Body of pancreas (tissue), 4 donors: ENCODE results near the gene CTLA4. TPM values are rescaled to one million over a fixed set of nuclear protein-coding genes. Genes with fewer than 3 reads are reported as not detected.
"Not testable (repeated sequence)": the region's sequence is repeated elsewhere in the genome, so short reads cannot be mapped to it uniquely, and the experiment has no call there.

Source experiments
- ATAC-seq: fragments of 150-250 bp; one replicate; pipeline ENCODE4 v1.9.1; 2016
- DNase-seq, 4 donors: peaks; one replicate each; pipeline ENCODE4 v3.0.0-alpha.2; 2019
- H3K27ac ChIP-seq, 4 donors: fragments of 200-600 bp; sonication (generic); 1 replicate in 3 of 4; 2 replicates in 1 of 4; pipeline versions ENCODE4 v1.5.1 to v1.6.1; 2016 to 2019; ENCODE audit warnings: mild to moderate bottlenecking in 1 of 4, mixed read lengths in 1 of 4, moderate library complexity in 1 of 4
- H3K27me3 ChIP-seq, 2 donors: fragments of 200-600 bp; sonication (generic); one replicate each; pipeline ENCODE4 v1.6.0; 2016; ENCODE audit warnings: mild to moderate bottlenecking in 1 of 2
- H3K36me3 ChIP-seq, 2 donors: fragments of 200-600 bp; sonication (generic); replicated peaks in 1 of 2; 2 replicates each; pipeline ENCODE4 v1.5.1; 2016; ENCODE audit warnings: low read depth in 2 of 2; ENCODE audit not compliant: insufficient read depth in 1 of 2
- H3K4me1 ChIP-seq: fragments of 200-600 bp; sonication (generic); one replicate; pipeline ENCODE4 v1.6.0; 2016
- H3K4me3 ChIP-seq, 2 donors: fragments of 200-600 bp; sonication (generic); 1 replicate in 1 of 2; 2 replicates in 1 of 2; pipeline ENCODE4 v1.5.1; 2016 to 2019
- H3K9me3 ChIP-seq, 3 donors: fragments of 200-600 bp; sonication (generic); 1 replicate in 2 of 3; 2 replicates in 1 of 3; pipeline ENCODE4 v1.5.1; 2016
- POLR2A ChIP-seq, 3 donors: fragments of 450-650 bp; IDR thresholded peaks; one replicate each; pipeline ENCODE4 v1.6.1; 2016; ENCODE audit warnings: antibody characterized with exemption in 3 of 3, mild to moderate bottlenecking in 2 of 3
- WGBS, 2 donors: methylation state at CpG; one replicate each; pipeline ENCODE4 v1.1.5; 2017; 5-methylcytosine and 5-hydroxymethylcytosine counted together
- intact Hi-C: fragments of 100-400 bp; cut with DNase I; formaldehyde crosslinking; loops from one replicate; pipeline ENCODE4 v1.15.1; 2023
- total RNA-seq, 2 donors: library from RNA; depleted of rRNA; stranded (reverse); fragments of >200 nt; gene quantifications; one replicate each; pipeline ENCODE4 v1.1.0, GENCODE V29; 2016
- TF ChIP-seq, protein P1 (sequence below), 7 experiments: fragments of 450-650 bp in 4 of 7; fragments of 200-600 bp in 3 of 7; sonication (generic) in 3 of 7; IDR thresholded peaks; one replicate each; pipeline ENCODE4 v1.5.1; 2016 to 2019; ENCODE audit warnings: antibody characterized with exemption in 7 of 7

The CTLA4 gene
- total RNA-seq, 2 donors from 2014 or later: not detected

DNA sequence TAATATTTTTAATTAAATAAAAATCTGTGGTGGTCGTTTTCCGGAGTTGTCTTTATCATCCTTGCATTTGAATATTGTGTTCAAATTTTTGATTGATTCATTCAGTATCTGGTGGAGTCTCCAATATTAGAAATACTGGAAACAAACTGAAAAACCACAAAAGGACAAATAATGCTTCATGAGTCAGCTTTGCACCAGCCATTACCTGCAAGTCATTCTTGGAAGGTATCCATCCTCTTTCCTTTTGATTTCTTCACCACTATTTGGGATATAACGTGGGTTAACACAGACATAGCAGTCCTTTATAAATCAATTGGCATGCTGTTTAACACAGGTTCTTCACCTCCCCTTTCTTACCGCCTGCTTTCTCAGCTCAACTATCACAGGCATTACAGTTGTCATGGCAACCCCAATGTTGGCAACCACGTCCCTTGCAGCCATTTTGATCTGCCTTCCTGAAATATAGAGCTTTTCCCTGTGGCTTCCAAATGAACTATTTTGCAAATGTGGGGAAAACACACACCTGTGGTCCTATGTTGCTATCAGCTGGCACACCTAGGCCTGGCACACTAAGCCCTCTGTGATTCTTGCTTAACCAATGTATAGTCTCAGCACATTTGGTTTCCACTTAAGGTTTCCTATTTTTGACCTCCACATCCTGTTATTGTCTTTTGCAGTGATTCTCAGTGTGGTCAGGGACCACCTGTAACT, 6.5 kb downstream of the CTLA4 start:
- Histone ChIP-seq H3K9me3 (no peaks in the 10 kb centered on the region), H3K27me3 (no peaks in the 10 kb centered on the region), H3K4me1 (no peaks in the 10 kb centered on the region), H3K4me3 (no peak overlapping the region), H3K36me3 (no peaks in the 10 kb centered on the region), H3K27ac (no peak overlapping the region)
- intact Hi-C loops: no loop called here
- TF ChIP-seq, protein P1, sequence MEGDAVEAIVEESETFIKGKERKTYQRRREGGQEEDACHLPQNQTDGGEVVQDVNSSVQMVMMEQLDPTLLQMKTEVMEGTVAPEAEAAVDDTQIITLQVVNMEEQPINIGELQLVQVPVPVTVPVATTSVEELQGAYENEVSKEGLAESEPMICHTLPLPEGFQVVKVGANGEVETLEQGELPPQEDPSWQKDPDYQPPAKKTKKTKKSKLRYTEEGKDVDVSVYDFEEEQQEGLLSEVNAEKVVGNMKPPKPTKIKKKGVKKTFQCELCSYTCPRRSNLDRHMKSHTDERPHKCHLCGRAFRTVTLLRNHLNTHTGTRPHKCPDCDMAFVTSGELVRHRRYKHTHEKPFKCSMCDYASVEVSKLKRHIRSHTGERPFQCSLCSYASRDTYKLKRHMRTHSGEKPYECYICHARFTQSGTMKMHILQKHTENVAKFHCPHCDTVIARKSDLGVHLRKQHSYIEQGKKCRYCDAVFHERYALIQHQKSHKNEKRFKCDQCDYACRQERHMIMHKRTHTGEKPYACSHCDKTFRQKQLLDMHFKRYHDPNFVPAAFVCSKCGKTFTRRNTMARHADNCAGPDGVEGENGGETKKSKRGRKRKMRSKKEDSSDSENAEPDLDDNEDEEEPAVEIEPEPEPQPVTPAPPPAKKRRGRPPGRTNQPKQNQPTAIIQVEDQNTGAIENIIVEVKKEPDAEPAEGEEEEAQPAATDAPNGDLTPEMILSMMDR (IDR thresholded peaks at IDR 0.05): no peak
- no peak for TF ChIP-seq POLR2A (IDR thresholded peaks at IDR 0.05)
- ATAC-seq (peak; percentile 62), DNase-seq (peak; percentile 41 to 66 (median 56))
- whole genome bisulfite sequencing, 2 donors: 53 to 54% methylated on average over 5 of the region's 5 CpGs

GRCh38 chr2:203875471-203875870, 7.9 kb downstream of the CTLA4 start:
- no peak for TF ChIP-seq POLR2A (IDR thresholded peaks at IDR 0.05)
- TF ChIP-seq, protein P1 (IDR thresholded peaks at IDR 0.05): no peak
- DNase-seq: no peak
- Histone ChIP-seq H3K9me3 (no peaks in the 10 kb centered on the region), H3K4me1 (no peaks in the 10 kb centered on the region), H3K27me3 (no peaks in the 10 kb centered on the region), H3K27ac (no peak overlapping the region), H3K36me3 (no peaks in the 10 kb centered on the region), H3K4me3 (no peak overlapping the region)
- no peak for ATAC-seq
- intact Hi-C loops: no loop called here
- WGBS, 2 donors: 92 to 95% methylated on average over 4 of the region's 4 CpGs

- Histone ChIP-seq H3K27ac (no peak overlapping the region), H3K36me3 (no peaks in the 10 kb centered on the region), H3K4me3 (no peak overlapping the region), H3K4me1 (no peaks in the 10 kb centered on the region), H3K27me3 (no peaks in the 10 kb centered on the region), H3K9me3 (no peaks in the 10 kb centered on the region)
- DNase-seq: no peak
- intact Hi-C loops: no loop called here
- WGBS, 2 donors: 79 to 82% methylated on average over 3 of the region's 3 CpGs
- ATAC-seq: no peak
- no peak for TF ChIP-seq POLR2A (IDR thresholded peaks at IDR 0.05)
- TF ChIP-seq, protein P1 (IDR thresholded peaks at IDR 0.05): no peak
These were observed 8.8 kb downstream of the CTLA4 start for GRCh38 chr2:203876328-203876727.

GRCh38 chr2:203878063-203878462, 10.5 kb downstream of the CTLA4 start:
- no peak overlapping the region for H3K4me3 ChIP-seq
- ATAC-seq: no peak
- H3K9me3 ChIP-seq: no peaks in the 10 kb centered on the region
- whole genome bisulfite sequencing, 2 donors: 22 to 35% methylated on average over 5 of the region's 5 CpGs
- no peak overlapping the region for H3K27ac ChIP-seq
- DNase-seq: no peak
- TF ChIP-seq, protein P1 (IDR thresholded peaks at IDR 0.05): no peak
- TF ChIP-seq POLR2A (IDR thresholded peaks at IDR 0.05): no peak
- H3K36me3 ChIP-seq: no peaks in the 10 kb centered on the region
- intact Hi-C loops: no loop called here
- no peaks in the 10 kb centered on the region for H3K4me1 ChIP-seq
- H3K27me3 ChIP-seq: no peaks in the 10 kb centered on the region

DNA sequence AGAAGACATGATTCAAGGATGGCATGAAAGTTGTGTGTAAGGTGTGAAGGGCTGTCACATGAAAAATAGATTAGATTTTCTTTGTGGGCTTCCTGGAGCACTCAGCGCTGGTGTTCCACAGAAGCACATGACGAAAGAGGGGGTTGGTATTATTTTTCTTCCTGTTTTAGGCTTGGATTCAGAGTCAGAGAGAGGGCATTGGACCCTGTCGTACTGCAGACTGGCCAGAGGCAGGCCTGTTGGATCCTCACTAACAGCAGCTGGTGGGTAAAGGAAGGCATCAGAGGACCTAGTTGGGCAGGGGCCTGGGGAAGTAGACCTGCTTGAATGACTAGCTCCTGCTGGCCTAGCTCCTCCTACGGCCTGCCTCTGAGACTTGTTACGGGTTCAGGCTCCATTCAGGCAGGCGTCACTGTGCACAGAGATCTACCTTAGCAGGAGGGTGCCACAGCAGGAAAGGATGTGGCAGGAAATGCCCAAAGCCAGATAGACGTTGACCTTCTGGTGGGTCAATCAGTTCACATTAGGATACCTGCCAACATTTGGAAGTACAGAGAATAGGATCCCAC, 13.1 kb downstream of the CTLA4 start:
- 81 to 84% methylated on average over 7 of the region's 7 CpGs for WGBS, 2 donors
- TF ChIP-seq, protein P1 (IDR thresholded peaks at IDR 0.05): no peak
- TF ChIP-seq POLR2A (IDR thresholded peaks at IDR 0.05): no peak
- ATAC-seq (no peak), DNase-seq (no peak)
- Histone ChIP-seq H3K4me3 (no peak overlapping the region), H3K36me3 (no peaks in the 10 kb centered on the region), H3K4me1 (no peaks in the 10 kb centered on the region), H3K9me3 (no peaks in the 10 kb centered on the region), H3K27ac (no peak overlapping the region), H3K27me3 (no peaks in the 10 kb centered on the region)
- intact Hi-C loops: no loop called here

- H3K27ac ChIP-seq, H3K36me3 ChIP-seq, DNase-seq, H3K4me1 ChIP-seq, H3K27me3 ChIP-seq, H3K9me3 ChIP-seq, H3K4me3 ChIP-seq, intact Hi-C loops, ATAC-seq: not testable (repeated sequence)
- WGBS, 2 donors: 83 to 84% methylated on average over 3 of the region's 3 CpGs
These were observed 13.6 kb downstream of the CTLA4 start for GRCh38 chr2:203881185-203881584.
